ENCODE measurements around the gene LAMC1.
A peak's percentile ranks its signal among the peaks of the same experiment; 100 is the strongest.

The LAMC1 gene

GRCh38 chr1:183152180-183152579 lies 129.0 kb downstream of the LAMC1 start:
- no peak for DNase-seq

- no peak for DNase-seq
Observed at GRCh38 chr1:183155939-183156338, 132.7 kb downstream of the LAMC1 start.

- DNase-seq: no peak
Observed at GRCh38 chr1:183159960-183160359, 136.7 kb downstream of the LAMC1 start.

GRCh38 chr1:183161391-183161790 lies 138.2 kb downstream of the LAMC1 start:
- no peak for DNase-seq

- DNase-seq: no peak
Observed at GRCh38 chr1:183163316-183163715, 140.1 kb downstream of the LAMC1 start.

GRCh38 chr1:183164340-183164739 lies 141.1 kb downstream of the LAMC1 start:
- DNase-seq: no peak

GRCh38 chr1:183164963-183165362 lies 141.7 kb downstream of the LAMC1 start:
- no peak for DNase-seq

- no peak for DNase-seq
Observed at GRCh38 chr1:183165456-183165855, 142.2 kb downstream of the LAMC1 start.

- no peak for DNase-seq
Observed at GRCh38 chr1:183166454-183166853, 143.2 kb downstream of the LAMC1 start.

GRCh38 chr1:183167676-183168075 lies 144.5 kb downstream of the LAMC1 start:
- DNase-seq: no peak

- no peak for DNase-seq
Observed at GRCh38 chr1:183168308-183168707, 145.1 kb downstream of the LAMC1 start.

GRCh38 chr1:183173828-183174227 lies 150.6 kb downstream of the LAMC1 start:
- no peak for DNase-seq

- DNase-seq: no peak
Observed at GRCh38 chr1:183175631-183176030, 152.4 kb downstream of the LAMC1 start.

- no peak for DNase-seq
Observed at GRCh38 chr1:183178545-183178944, 155.3 kb downstream of the LAMC1 start.

GRCh38 chr1:183179033-183179432 lies 155.8 kb downstream of the LAMC1 start:
- no peak for DNase-seq

GRCh38 chr1:183180218-183180617 lies 157.0 kb downstream of the LAMC1 start:
- no peak for DNase-seq

GRCh38 chr1:183180634-183181056 lies 157.4 kb downstream of the LAMC1 start:
- DNase-seq: no peak

- peak; percentile 28 for DNase-seq
Observed at GRCh38 chr1:183185941-183186490, 162.8 kb downstream of the LAMC1 start, which contains the start of gene LAMC2. Gene LAMC2, plus strand, starts transcription at chr1:183186264. Its CDS starts 89 bp downstream, at chr1:183186353.

- DNase-seq: no peak
Observed at GRCh38 chr1:183186841-183187240, 163.6 kb downstream of the LAMC1 start.

GRCh38 chr1:183188240-183188639 lies 165.0 kb downstream of the LAMC1 start:
- DNase-seq: no peak

GRCh38 chr1:183191833-183192232 lies 168.6 kb downstream of the LAMC1 start:
- DNase-seq: no peak

- no peak for DNase-seq
Observed at GRCh38 chr1:183193963-183194525, 170.8 kb downstream of the LAMC1 start.

GRCh38 chr1:183194527-183195141 lies 171.4 kb downstream of the LAMC1 start:
- no peak for DNase-seq

- DNase-seq: no peak
Observed at GRCh38 chr1:183195142-183195574, 171.9 kb downstream of the LAMC1 start.
